Osteocyte (in vitro differentiated cells): ENCODE data around the gene ZNF688. TPM values are rescaled to one million over a fixed set of nuclear protein-coding genes. Genes with fewer than 3 reads are reported as not detected.

Experiments used
- DNase-seq: peaks from one replicate; pipeline ENCODE4 v3.0.0; 2021; ENCODE audit warnings: mixed read lengths; ENCODE audit not compliant: unreplicated experiment; ENCODE audit errors: extremely low spot score
- H3K27ac Mint-ChIP-seq: one replicate; pipeline ENCODE4 v1.8.0; 2021; ENCODE audit warnings: mild to moderate bottlenecking, mixed read lengths; ENCODE audit not compliant: unreplicated experiment
- H3K27me3 Mint-ChIP-seq: one replicate; pipeline ENCODE4 v1.8.0; 2021; ENCODE audit warnings: mixed read lengths; ENCODE audit not compliant: unreplicated experiment
- H3K36me3 Mint-ChIP-seq: one replicate; pipeline ENCODE4 v1.8.0; 2021; ENCODE audit warnings: mixed read lengths; ENCODE audit not compliant: unreplicated experiment
- H3K4me1 Mint-ChIP-seq: one replicate; pipeline ENCODE4 v1.8.0; 2021; ENCODE audit warnings: mixed read lengths; ENCODE audit not compliant: unreplicated experiment
- H3K4me3 Mint-ChIP-seq: one replicate; pipeline ENCODE4 v1.8.0; 2021; ENCODE audit warnings: mild to moderate bottlenecking, moderate library complexity, mixed read lengths; ENCODE audit not compliant: unreplicated experiment
- H3K9me3 Mint-ChIP-seq: one replicate; pipeline ENCODE4 v1.8.0; 2021; ENCODE audit warnings: mixed read lengths; ENCODE audit not compliant: unreplicated experiment
- CTCF ChIP-seq: fragments of 200-600 bp; sonication (generic); IDR thresholded peaks from 2 replicates; pipeline ENCODE4 v1.5.0; 2021; ENCODE audit warnings: antibody characterized with exemption, mild to moderate bottlenecking, moderate library complexity
- total RNA-seq: library from RNA; stranded (reverse); gene quantifications from 2 replicates; pipeline ENCODE4 v1.2.1, GENCODE V29; 2021

The ZNF688 gene
- total RNA-seq, 1 donor from 2014 or later, result 10.9 TPM

- peaks cover 15% of the 10 kb centered on the region for H3K36me3 Mint-ChIP-seq
- H3K9me3 Mint-ChIP-seq, result no peaks in the 10 kb centered on the region
- H3K4me1 Mint-ChIP-seq, result peaks cover 9% of the 10 kb centered on the region
- H3K4me3 Mint-ChIP-seq, result peak within 1 kb of the TSS; percentile 88
- H3K27ac Mint-ChIP-seq, result peak within 1 kb of the TSS; percentile 94
- TF ChIP-seq CTCF, result no peak
- DNase-seq, result peak; percentile 98
- H3K27me3 Mint-ChIP-seq, result no peaks in the 10 kb centered on the region
These were observed 38.7 kb upstream of the ZNF688 start, which contains the start of gene ZNF689 for GRCh38 chr16:30609926-30610839. TSS of gene ZNF689 (minus strand) at chr16:30610389. CDS start at chr16:30610041, 348 bp downstream.

DNA sequence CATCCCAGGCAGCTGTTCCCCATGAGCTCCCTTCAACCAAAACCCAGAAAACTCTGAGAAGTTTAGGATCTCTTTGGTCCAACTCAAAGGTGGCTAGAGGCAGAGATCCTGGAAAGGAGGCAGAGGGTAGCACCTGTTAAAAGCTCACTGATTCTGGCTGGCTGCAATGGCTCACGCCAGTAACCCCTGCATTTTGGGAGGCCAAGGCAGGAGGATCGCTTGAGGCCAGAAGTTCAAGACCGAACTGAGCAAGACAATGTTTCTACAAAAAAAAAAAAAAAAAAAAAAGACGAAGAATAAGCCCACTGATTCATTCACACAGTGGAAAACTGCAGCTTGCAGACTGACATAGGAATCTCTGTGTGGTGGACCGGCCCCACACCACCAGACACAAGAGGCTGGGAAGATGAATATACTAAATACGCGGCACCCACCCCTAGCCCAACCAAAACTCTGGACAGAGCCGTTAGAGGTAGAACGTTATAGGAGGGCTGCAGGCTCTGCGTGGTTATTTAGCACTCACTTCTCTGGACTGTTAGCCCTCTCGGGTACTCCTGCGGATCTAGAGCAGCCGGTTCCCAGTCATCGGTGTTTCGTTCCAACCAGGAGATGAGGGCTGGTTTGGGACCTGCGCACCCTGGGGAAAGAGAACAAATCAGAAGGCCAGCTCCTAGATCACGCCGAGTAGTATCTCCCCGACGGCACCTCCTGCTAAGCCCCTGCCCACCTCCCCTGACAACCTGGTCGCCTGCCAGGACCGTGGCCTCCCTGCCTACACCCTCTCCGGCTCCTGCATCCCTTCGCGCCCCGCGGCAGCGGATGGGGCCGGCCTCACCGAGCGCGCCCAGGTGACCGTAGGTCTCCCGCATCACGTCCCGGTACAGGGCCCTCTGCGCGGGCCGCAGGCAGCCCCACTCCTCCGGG, 37.8 kb upstream of the ZNF688 start:
- peak overlapping the region; percentile 94 for H3K27ac Mint-ChIP-seq
- peak; percentile 87 for DNase-seq
- peaks cover 22% of the 10 kb centered on the region for H3K36me3 Mint-ChIP-seq
- no peak for TF ChIP-seq CTCF
- no peaks in the 10 kb centered on the region for H3K27me3 Mint-ChIP-seq
- H3K4me3 Mint-ChIP-seq, result peak overlapping the region; percentile 88
- no peaks in the 10 kb centered on the region for H3K9me3 Mint-ChIP-seq
- H3K4me1 Mint-ChIP-seq, result peaks cover 9% of the 10 kb centered on the region

DNA sequence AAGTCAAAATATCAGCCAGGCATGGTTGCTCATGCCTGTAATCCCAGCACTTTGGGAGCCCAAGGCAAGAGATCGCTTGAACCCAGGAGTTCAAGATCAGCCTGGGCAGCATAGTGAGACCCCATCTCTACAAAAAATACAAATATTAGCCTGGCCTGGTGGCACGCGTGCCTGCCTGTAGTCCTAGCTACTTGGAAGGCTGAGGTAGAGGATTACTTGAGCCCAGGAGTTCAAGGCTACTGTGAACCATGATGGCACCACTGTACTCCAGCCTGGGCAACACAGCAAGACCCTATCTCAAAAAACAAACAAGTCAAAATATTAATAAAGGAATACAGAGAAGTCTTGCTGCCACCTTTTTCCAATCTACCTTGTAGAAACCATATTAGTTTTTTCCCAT, 34.5 kb upstream of the ZNF688 start:
- H3K4me1 Mint-ChIP-seq, result peaks cover 9% of the 10 kb centered on the region
- no peak overlapping the region for H3K4me3 Mint-ChIP-seq
- TF ChIP-seq CTCF, result no peak
- H3K9me3 Mint-ChIP-seq, result no peaks in the 10 kb centered on the region
- peaks cover 32% of the 10 kb centered on the region for H3K36me3 Mint-ChIP-seq
- H3K27me3 Mint-ChIP-seq, result no peaks in the 10 kb centered on the region
- H3K27ac Mint-ChIP-seq, result no peak overlapping the region
- no peak for DNase-seq

DNA sequence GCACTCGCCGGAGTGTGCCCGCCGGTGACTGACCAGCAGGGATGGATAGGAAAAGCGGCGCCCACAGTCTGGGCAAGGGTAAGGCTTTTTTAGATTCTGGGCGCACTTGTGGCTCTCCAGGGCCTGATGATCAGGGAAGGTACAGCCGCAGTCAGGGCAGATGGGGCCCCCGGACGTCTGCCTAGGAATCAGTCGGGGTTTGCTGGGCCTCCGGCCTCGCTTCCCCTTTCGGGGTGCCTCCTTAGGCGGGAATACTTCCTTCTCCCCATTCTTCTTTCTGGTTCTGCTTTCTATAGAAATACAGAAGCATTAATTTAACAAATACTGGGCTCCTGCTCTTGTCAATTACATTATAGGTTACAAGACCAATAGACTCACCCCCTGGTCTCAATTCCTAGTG, 33.6 kb upstream of the ZNF688 start:
- Mint-ChIP-seq H3K27me3 (no peaks in the 10 kb centered on the region), H3K36me3 (peaks cover 32% of the 10 kb centered on the region), H3K4me1 (peaks cover 6% of the 10 kb centered on the region), H3K27ac (no peak overlapping the region), H3K4me3 (no peak overlapping the region), H3K9me3 (no peaks in the 10 kb centered on the region)
- no peak for DNase-seq
- TF ChIP-seq CTCF, result no peak
